A549 (cell line): ENCODE results near the gene PTGER2. TPM values are rescaled to one million over a fixed set of nuclear protein-coding genes. Genes with fewer than 3 reads are reported as not detected.

Experiments used
- ATAC-seq, 2 experiments: fragments of 200-7000 bp in 1 of 2; fragments of >200 bp in 1 of 2; cut with Nextera tagmentation in 1 of 2; cut with Tn5 transposase in 1 of 2; 3 replicates each; pipeline versions ENCODE4 v1.8.0 to v1.9.1; 2018 to 2020; ENCODE audit warnings: mild to moderate bottlenecking in 1 of 2, moderate library complexity in 1 of 2
- CTCF ChIA-PET: fragments of 300-600 bp; sonication (Branson Sonifier 250); formaldehyde crosslinking; extraction: SDS; loops from one replicate; lab custom pipeline; 2021; ENCODE audit warnings: antibody characterized with exemption, inconsistent platforms; lab: Yijun Ruan, JAX
- POLR2A ChIA-PET: fragments of 350-600 bp; formaldehyde crosslinking; extraction: SDS; loops from one replicate; lab custom pipeline; 2021; ENCODE audit warnings: antibody characterized with exemption, inconsistent platforms; lab: Yijun Ruan, JAX
- DNase-seq, 2 experiments: peaks; one replicate each; pipeline versions ENCODE4 v3.0.0 to v3.0.0-alpha.2; 2011 to 2016; ENCODE audit warnings: low read depth in 1 of 2, low spot score in 1 of 2
- FAIRE-seq: peaks from 2 replicates; lab custom pipeline; 2011; peaks lifted over from hg19 to GRCh38; lab: Jason Lieb, UNC
- H3K27ac ChIP-seq, 2 experiments: fragments of >200 bp; sonication (Bioruptor Twin); formaldehyde crosslinking; 3 replicates each; pipeline ENCODE4 v1.5.1; 2016 to 2017
- H3K4me1 ChIP-seq: fragments of >200 bp; sonication (Bioruptor Twin); formaldehyde crosslinking; 3 replicates; pipeline ENCODE4 v1.6.1; 2016
- H3K4me2 ChIP-seq: fragments of >200 bp; sonication (Bioruptor Twin); formaldehyde crosslinking; 3 replicates; pipeline ENCODE4 v1.6.1; 2016
- H3K4me3 ChIP-seq: fragments of >200 bp; sonication (Bioruptor Twin); formaldehyde crosslinking; 3 replicates; pipeline ENCODE4 v1.5.1; 2016
- H3K9me3 ChIP-seq: fragments of >200 bp; sonication (Bioruptor Twin); formaldehyde crosslinking; 3 replicates; pipeline ENCODE4 v1.6.1; 2016
- BHLHE40 ChIP-seq: IDR thresholded peaks from 2 replicates; pipeline ENCODE4 v1.6.1; 2012; ENCODE audit warnings: low read depth, low read length, inconsistent platforms
- CBX8 ChIP-seq: fragments of 200-600 bp; sonication (generic); IDR thresholded peaks from 2 replicates; pipeline ENCODE4 v1.6.1; 2016
- CTCF ChIP-seq: fragments of >200 bp; sonication (Bioruptor Twin); formaldehyde crosslinking; IDR thresholded peaks from 3 replicates; pipeline ENCODE4 v1.5.1; 2016
- EHMT2 ChIP-seq: fragments of 200-600 bp; sonication (generic); IDR thresholded peaks from 2 replicates; pipeline ENCODE4 v1.6.1; 2016; ENCODE audit warnings: antibody characterized with exemption, low read depth, mild to moderate bottlenecking, moderate library complexity
- EP300 ChIP-seq, 2 experiments: fragments of >200 bp; sonication (Bioruptor Twin); formaldehyde crosslinking; IDR thresholded peaks; 2 replicates in 1 of 2; 3 replicates in 1 of 2; pipeline ENCODE4 v1.6.1; 2016 to 2017
- FOSB ChIP-seq: fragments of 250-450 bp; sonication (Bioruptor Pico); IDR thresholded peaks from 2 replicates; pipeline ENCODE4 v1.5.0; 2020; ENCODE audit warnings: mild to moderate bottlenecking, moderate library complexity
- FOXS1 ChIP-seq: fragments of 250-450 bp; sonication (Bioruptor Pico); IDR thresholded peaks from 2 replicates; pipeline ENCODE4 v1.5.0; 2020; ENCODE audit warnings: mild to moderate bottlenecking, moderate library complexity
- HOXA7 ChIP-seq: fragments of 250-450 bp; sonication (Bioruptor Pico); IDR thresholded peaks from 2 replicates; pipeline ENCODE4 v1.5.0; 2020; ENCODE audit warnings: mild to moderate bottlenecking, moderate library complexity
- HOXB5 ChIP-seq: fragments of 250-450 bp; sonication (Bioruptor Pico); IDR thresholded peaks from 2 replicates; pipeline ENCODE4 v1.5.0; 2020; ENCODE audit warnings: mild to moderate bottlenecking, moderate library complexity
- MAX ChIP-seq: IDR thresholded peaks from 2 replicates; pipeline ENCODE4 v1.6.1; 2012
- NFE2L2 ChIP-seq: fragments of 150-350 bp; conservative IDR thresholded peaks from 2 replicates; pipeline ENCODE4 v1.6.1; 2014; ENCODE audit warnings: low read length
- NR3C1 ChIP-seq: fragments of >200 bp; sonication (Bioruptor Twin); formaldehyde crosslinking; IDR thresholded peaks from 3 replicates; pipeline ENCODE4 v1.6.1; 2017
- PHF8 ChIP-seq: fragments of 200-600 bp; sonication (generic); IDR thresholded peaks from 2 replicates; pipeline ENCODE4 v1.6.1; 2016; ENCODE audit warnings: low read depth, mild to moderate bottlenecking, antibody characterized with exemption, moderate library complexity, borderline replicate concordance
- POLR2A ChIP-seq: IDR thresholded peaks from 2 replicates; pipeline ENCODE4 v1.6.1; 2012; ENCODE audit warnings: mild to moderate bottlenecking, low read length
- RAD21 ChIP-seq, 2 experiments: fragments of >200 bp in 1 of 2; sonication (Bioruptor Twin) in 1 of 2; formaldehyde crosslinking in 1 of 2; IDR thresholded peaks in 1 of 2; conservative IDR thresholded peaks in 1 of 2; 2 replicates in 1 of 2; 3 replicates in 1 of 2; pipeline ENCODE4 v1.6.1; 2012 to 2018; ENCODE audit warnings: inconsistent platforms in 1 of 2
- RCOR1 ChIP-seq: fragments of 150-350 bp; IDR thresholded peaks from 2 replicates; pipeline ENCODE4 v1.6.1; 2014; ENCODE audit warnings: antibody characterized with exemption, low read length, low read depth
- TP53 ChIP-seq: fragments of 250-450 bp; sonication (Bioruptor Pico); IDR thresholded peaks from 2 replicates; pipeline ENCODE4 v1.5.0; 2021; ENCODE audit warnings: mild to moderate bottlenecking, moderate library complexity
- ZSCAN20 ChIP-seq: fragments of 250-450 bp; sonication (Bioruptor Pico); IDR thresholded peaks from 2 replicates; pipeline ENCODE4 v1.8.0; 2022; ENCODE audit warnings: mild to moderate bottlenecking, moderate library complexity
- WGBS: methylation state at CpG from one replicate; pipeline ENCODE4 v1.1.6; 2017; ENCODE audit errors: missing lambda C conversion rate; 5-methylcytosine and 5-hydroxymethylcytosine counted together
- polyA plus RNA-seq, 4 experiments: library from polyadenylated mRNA; depleted of rRNA in 3 of 4; stranded (reverse); fragments of >200 nt; fragmentation: RNase III in 1 of 4; extraction: RNeasy Plus Mini Kit Qiagen cat#74134 plus additional on column Dnase treatment in 1 of 4; gene quantifications; 2 replicates in 3 of 4; 3 replicates in 1 of 4; pipeline ENCODE4 v1.2.3, GENCODE V29; 2011 to 2017
- TF ChIP-seq, protein P1 (sequence below): fragments of >200 bp; sonication (Bioruptor Twin); formaldehyde crosslinking; IDR thresholded peaks from 3 replicates; pipeline ENCODE4 v1.6.1; 2016
- TF ChIP-seq, protein P2 (sequence below): IDR thresholded peaks from 2 replicates; pipeline ENCODE4 v1.6.1; 2012

PTGER2 gene
- polyA plus RNA-seq, 2 of the 4 experiments (the other 2 are of a cell fraction) = 0.74 to 1.2 TPM

- POLR2A ChIA-PET = no interaction called here
- FAIRE-seq (no peak), ATAC-seq (no peak), DNase-seq (no peak)
- TF ChIP-seq NFE2L2 (no peak), EHMT2 (no peak), HOXB5 (no peak), HOXA7 (CRISPR knock-in tag) (no peak), BHLHE40 (no peak), FOXS1 (CRISPR knock-in tag) (no peak)
- TF ChIP-seq, protein P1, sequence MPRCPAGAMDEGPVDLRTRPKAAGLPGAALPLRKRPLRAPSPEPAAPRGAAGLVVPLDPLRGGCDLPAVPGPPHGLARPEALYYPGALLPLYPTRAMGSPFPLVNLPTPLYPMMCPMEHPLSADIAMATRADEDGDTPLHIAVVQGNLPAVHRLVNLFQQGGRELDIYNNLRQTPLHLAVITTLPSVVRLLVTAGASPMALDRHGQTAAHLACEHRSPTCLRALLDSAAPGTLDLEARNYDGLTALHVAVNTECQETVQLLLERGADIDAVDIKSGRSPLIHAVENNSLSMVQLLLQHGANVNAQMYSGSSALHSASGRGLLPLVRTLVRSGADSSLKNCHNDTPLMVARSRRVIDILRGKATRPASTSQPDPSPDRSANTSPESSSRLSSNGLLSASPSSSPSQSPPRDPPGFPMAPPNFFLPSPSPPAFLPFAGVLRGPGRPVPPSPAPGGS = no peak
- TF ChIP-seq, protein P2, sequence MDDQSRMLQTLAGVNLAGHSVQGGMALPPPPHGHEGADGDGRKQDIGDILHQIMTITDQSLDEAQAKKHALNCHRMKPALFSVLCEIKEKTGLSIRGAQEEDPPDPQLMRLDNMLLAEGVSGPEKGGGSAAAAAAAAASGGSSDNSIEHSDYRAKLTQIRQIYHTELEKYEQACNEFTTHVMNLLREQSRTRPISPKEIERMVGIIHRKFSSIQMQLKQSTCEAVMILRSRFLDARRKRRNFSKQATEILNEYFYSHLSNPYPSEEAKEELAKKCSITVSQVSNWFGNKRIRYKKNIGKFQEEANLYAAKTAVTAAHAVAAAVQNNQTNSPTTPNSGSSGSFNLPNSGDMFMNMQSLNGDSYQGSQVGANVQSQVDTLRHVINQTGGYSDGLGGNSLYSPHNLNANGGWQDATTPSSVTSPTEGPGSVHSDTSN = no peak
- CTCF ChIA-PET = interaction anchor here (1.0 to 1.7 kb wide), 2 partner anchors 18 to 988 kb away, joined by 3 to 7 read pairs; no protein-coding TSS in a partner anchor
- Histone ChIP-seq H3K4me2 (no peak overlapping the region), H3K27ac (no peak overlapping the region), H3K4me3 (no peak overlapping the region), H3K4me1 (no peaks in the 10 kb centered on the region), H3K9me3 (no peaks in the 10 kb centered on the region)
- WGBS = 57% methylated on average over 2 of the region's 2 CpGs
Observed at GRCh38 chr14:52318062-52318461, 4.0 kb downstream of the PTGER2 start.

- POLR2A ChIA-PET = no interaction called here
- FAIRE-seq = no peak
- CTCF ChIA-PET = no interaction called here
Observed at GRCh38 chr14:52318826-52319645, 4.9 kb downstream of the PTGER2 start.

More at GRCh38 chr14:52318826-52319645, 4.9 kb downstream of the PTGER2 start:
- WGBS = 40% methylated on average over 5 of the region's 5 CpGs
- TF ChIP-seq NR3C1 (no peak), RAD21 (conservative IDR thresholded peaks at IDR 0.05 in 1 of 2, IDR thresholded peaks at IDR 0.05 in 1 of 2) (no peak), CTCF (no peak), CBX8 (no peak), HOXA7 (CRISPR knock-in tag) (no peak), EP300 (IDR thresholded peaks at IDR 0.05) (no peak), TP53 (no peak), ZSCAN20 (no peak), MAX (no peak), HOXB5 (no peak), FOSB (CRISPR knock-in tag) (no peak), RCOR1 (no peak), POLR2A (no peak), PHF8 (no peak), NFE2L2 (no peak)
- TF ChIP-seq, protein P1 = no peak
- TF ChIP-seq, protein P2 = no peak
- no peaks in the 10 kb centered on the region for H3K9me3 ChIP-seq
- DNase-seq (no peak), ATAC-seq (no peak)
- no peak overlapping the region for H3K27ac ChIP-seq
- H3K4me2 ChIP-seq = no peak overlapping the region
- H3K4me1 ChIP-seq = no peaks in the 10 kb centered on the region
- H3K4me3 ChIP-seq = no peak overlapping the region
